GM12801 (cell line): ENCODE measurements around the gene ANK3.

Experiments used
- TF ChIP-seq, protein P1 (sequence below): IDR thresholded peaks from one replicate; pipeline ENCODE4 v1.5.1; 2011; ENCODE audit warnings: control low read depth; ENCODE audit not compliant: insufficient read length; ENCODE audit errors: extremely low read depth

The ANK3 gene

DNA sequence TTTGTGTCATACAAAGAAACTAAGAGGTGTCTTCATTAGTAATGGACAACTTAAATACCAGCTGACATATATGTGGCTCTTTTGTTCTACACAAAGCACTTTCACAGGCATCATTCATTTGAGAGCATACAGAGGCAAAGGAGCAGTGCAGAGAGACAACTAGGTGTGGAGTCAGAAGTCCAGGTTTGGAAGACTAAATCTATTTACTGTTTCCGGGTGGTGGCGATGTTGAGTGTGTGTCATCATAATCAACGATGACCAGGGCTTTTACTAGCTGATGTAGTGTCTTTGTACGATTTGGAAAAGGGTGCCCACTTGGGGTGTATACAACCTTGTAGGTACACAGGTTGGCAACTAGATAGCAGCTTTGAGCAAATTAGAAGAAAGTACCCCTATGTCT is 287.9 kb downstream of the ANK3 start:
- TF ChIP-seq, protein P1, sequence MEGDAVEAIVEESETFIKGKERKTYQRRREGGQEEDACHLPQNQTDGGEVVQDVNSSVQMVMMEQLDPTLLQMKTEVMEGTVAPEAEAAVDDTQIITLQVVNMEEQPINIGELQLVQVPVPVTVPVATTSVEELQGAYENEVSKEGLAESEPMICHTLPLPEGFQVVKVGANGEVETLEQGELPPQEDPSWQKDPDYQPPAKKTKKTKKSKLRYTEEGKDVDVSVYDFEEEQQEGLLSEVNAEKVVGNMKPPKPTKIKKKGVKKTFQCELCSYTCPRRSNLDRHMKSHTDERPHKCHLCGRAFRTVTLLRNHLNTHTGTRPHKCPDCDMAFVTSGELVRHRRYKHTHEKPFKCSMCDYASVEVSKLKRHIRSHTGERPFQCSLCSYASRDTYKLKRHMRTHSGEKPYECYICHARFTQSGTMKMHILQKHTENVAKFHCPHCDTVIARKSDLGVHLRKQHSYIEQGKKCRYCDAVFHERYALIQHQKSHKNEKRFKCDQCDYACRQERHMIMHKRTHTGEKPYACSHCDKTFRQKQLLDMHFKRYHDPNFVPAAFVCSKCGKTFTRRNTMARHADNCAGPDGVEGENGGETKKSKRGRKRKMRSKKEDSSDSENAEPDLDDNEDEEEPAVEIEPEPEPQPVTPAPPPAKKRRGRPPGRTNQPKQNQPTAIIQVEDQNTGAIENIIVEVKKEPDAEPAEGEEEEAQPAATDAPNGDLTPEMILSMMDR, result no peak

DNA sequence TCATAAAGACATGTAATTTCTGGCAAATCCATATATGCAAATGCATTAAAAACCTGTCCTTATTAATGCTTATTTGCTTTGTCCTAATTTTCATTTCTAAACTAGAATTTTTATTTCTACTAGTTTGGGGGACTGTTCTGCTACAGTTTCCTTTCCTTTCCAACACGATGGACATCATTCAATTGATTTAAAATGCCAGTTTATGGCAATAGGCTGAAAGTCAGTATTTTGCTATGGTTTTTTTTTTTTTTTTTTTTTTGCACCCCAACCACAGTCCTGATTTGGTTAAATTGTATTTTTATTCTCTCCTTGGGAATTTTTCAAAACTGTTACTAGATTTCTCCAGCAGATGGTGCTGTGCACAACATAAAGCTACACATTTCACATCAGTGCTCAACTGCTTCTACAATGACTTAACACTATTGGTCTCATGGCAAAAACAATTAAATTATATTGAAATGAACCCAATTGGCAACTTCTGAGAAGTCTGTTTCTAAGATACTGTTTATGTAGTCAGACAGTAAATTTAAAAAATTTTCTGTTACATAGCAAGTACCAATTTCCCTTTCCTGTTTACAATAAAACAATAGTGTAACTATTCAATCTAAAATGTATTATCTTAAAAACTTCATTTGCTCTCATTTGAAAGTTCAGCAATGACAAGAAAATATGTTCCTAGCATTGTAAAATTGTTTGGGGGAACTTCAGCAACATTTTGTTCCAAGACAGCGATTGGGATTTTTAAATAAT is 289.5 kb downstream of the ANK3 start:
- TF ChIP-seq, protein P1, result no peak

DNA sequence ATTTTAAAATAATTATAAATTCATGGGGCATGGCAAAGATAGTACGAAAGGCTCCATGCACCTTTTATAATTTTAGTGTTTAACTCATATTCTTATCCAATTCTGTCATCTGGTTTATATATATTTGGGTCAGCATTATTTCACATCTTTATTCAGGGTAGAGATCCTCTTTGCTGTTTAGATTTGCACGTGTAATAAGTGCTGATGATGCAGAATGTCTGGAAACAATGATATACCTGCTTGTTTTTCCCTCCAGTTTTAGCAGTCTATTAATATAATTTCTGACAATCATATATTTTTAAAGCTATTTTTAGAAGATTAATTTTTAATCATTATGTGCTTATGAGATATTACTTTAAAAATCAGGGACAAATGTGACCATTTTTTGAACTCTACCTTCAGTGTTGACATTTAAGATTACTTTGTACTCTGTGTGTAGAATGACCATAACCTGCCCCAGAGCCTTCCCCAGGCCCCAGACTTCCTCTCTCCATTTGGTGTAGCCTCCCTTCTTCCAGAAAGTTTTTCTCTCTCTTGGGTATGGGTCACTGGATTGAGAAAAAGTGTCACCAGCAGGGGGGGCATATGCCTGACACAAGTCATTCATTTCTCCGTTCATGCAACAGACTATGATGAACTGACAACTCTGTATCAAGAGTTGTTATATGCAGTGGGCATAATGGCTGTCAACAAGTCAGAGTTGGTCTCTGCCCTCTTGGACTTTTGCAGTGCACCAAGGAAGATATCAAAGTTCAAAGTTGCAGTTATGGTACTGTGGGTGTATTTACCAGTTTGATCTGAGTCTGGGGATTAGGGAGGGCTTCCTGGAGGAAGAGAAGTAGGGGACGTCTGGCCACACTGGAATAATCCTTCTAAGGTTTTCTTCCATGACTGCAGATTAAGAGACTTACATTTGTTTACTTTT is 290.7 kb downstream of the ANK3 start:
- TF ChIP-seq, protein P1, result no peak

DNA sequence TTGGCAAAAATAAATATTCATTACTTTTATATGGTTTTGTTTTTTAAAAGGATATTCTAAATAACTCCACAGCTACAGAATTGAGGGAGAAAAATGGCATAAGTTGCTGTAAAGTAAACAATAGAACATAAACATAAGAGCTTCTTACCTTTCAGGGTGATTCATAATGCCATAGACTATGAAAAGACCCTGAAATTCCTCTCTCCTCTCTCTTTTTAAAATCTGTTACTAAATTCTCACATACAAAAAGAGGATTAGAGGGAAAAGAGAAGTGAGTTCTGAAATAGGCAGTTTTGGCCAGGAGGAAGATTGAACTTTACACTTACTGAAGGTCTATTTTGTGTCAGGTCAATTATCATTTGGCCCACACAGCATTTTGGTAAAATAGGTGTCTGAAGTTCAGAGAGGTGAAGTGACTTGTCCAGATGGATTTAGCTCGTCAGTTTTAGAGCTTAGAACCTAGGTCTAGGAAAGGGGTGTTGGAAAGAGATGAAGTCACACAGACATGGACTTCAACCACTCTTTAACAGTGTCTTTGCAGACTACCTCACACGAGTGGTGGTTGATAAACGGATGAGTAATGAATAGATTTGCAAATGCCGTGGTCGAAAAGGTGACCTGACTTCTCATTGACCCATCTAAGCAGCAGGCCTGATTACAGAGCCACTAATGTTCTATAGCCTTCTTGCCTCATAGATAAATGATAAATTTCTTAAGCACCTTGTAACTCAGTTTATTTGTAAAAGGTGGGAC is 292.7 kb downstream of the ANK3 start:
- TF ChIP-seq, protein P1, result no peak

DNA sequence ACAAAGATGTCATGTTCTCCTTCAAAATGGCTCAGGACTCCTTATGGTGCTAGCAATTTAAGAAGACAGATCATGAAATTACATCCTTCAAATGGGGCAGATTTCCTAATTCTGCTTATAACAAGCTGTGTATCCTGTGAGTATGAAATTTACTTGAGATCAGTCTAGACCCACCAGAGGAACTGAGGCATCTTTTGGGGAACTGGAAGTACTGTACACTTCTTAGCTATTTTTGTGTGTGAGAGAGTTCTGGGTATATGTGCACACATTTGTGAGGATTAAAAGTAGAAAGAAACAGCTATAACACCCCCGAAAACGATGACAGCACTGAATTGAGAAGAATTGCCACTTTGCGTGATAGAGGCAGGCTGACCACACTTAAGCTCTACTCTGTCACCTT is 296.4 kb downstream of the ANK3 start:
- TF ChIP-seq, protein P1, result no peak

DNA sequence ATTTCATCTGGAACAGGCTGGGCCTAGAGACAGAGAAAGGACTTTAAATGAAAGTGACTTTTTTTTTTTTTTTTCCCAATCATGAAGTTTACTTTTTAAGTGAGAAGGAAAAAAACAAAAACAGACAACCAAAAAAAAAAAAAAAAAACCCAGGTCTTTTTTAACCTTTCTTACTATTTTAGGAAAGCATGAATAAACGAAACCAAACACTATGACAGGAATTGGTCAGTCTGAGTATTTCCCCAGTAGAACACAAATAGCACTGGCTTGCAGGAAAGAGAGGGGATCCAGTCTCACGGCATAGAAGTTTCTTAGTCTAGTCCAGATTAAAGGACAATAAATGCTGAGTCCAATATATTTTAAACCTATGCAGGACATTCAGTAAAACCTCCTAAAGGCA is 302.8 kb downstream of the ANK3 start:
- TF ChIP-seq, protein P1, result no peak

DNA sequence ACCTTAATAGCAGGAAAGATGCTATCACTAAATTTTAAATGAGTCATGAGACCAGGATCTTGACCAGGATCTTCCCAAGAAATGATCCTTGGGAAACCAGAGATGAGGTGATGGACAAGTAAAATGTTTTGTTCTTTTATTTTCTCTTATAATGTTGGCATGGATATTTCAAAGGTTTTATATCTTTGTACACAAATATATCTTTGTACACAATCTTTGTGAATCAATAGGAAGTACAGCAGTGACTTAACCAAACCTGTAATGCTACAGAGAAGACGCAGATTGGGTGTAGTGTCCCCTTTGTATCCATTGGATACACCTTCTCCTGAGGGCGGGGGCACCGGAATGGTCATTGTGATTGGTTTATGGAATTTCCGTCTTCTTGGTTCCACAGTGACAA is 303.3 kb downstream of the ANK3 start:
- TF ChIP-seq, protein P1, result no peak
